ENCODE measurements around the gene MAT2A. TPM values are rescaled to one million over a fixed set of nuclear protein-coding genes. Genes with fewer than 3 reads are reported as not detected.
A peak's percentile ranks its signal among the peaks of the same experiment; 100 is the strongest.

Gene MAT2A
- polyA plus RNA-seq, 1 donor (not counting 4 experiments of a cell fraction or from before 2014, with no cell fraction given), result 353 TPM

GRCh38 chr2:85545780-85546240, 6.8 kb downstream of the MAT2A start:
- no peak overlapping the region for H3K9ac ChIP-seq (ENCODE audit: control insufficient read depth, extremely low read depth, insufficient read depth, low read length)
- no peak overlapping the region for H3K27ac ChIP-seq (ENCODE audit: control insufficient read depth, insufficient read depth, low read length)
- FAIRE-seq, result no peak
- peaks cover 35% of the 10 kb centered on the region for H4K20me1 ChIP-seq (ENCODE audit: control insufficient read depth, extremely low read depth, insufficient read depth, low read length)
- no peak overlapping the region for H3K4me2 ChIP-seq (ENCODE audit: control insufficient read depth, extremely low read depth, insufficient read depth, low read depth, low read length)
- H3K27me3 ChIP-seq (ENCODE audit: control insufficient read depth, extremely low read depth, insufficient read depth, low read length), result no peaks in the 10 kb centered on the region
- H3K9me3 ChIP-seq (ENCODE audit: control insufficient read depth, low read depth, low read length), result no peaks in the 10 kb centered on the region
- H3K4me3 ChIP-seq (ENCODE audit: control insufficient read depth in 2 of 3, extremely low read depth in 1 of 3, insufficient read depth in 2 of 3, low read depth in 1 of 3, low read length in 3 of 3), result no peak overlapping the region
- peaks cover 22% of the 10 kb centered on the region for H3K79me2 ChIP-seq (ENCODE audit: control insufficient read depth, insufficient read depth, low read length)
- no peak for TF ChIP-seq CTCF (optimal IDR thresholded peaks at IDR 0.05 in 1 of 3, IDR thresholded peaks at IDR 0.05 in 1 of 3, conservative IDR thresholded peaks at IDR 0.05 in 1 of 3; ENCODE audit: extremely low read depth in 1 of 3, insufficient read depth in 2 of 3, low read length in 3 of 3)
- no peak for TF ChIP-seq EZH2 (IDR thresholded peaks at IDR 0.05; ENCODE audit: low read length)
- no peak overlapping the region for H2AFZ ChIP-seq (ENCODE audit: control insufficient read depth, low read length)
- no peak for DNase-seq (ENCODE audit: low read depth, low spot score)
- H3K9me1 ChIP-seq (ENCODE audit: control insufficient read depth, extremely low read depth, insufficient read depth, low read length), result peaks cover 2% of the 10 kb centered on the region
- peaks cover 48% of the 10 kb centered on the region for H3K4me1 ChIP-seq (ENCODE audit: control insufficient read depth, extremely low read depth, insufficient read depth, low read length)
- dilution Hi-C loops (cut with MboI; ENCODE audit: extremely low pct_ligation_motif_present, low sequenced_read_pairs), result no loop called here
- peaks cover 17 to 43% of the 10 kb centered on the region in 2 experiments for H3K36me3 ChIP-seq (ENCODE audit: control insufficient read depth in 2 of 2, extremely low read depth in 1 of 2, insufficient read depth in 2 of 2, low read length in 2 of 2)

GRCh38 chr2:85547089-85547858, 8.3 kb downstream of the MAT2A start:
- Histone ChIP-seq H3K79me2 (ENCODE audit: control insufficient read depth, insufficient read depth, low read length) (peaks cover 8% of the 10 kb centered on the region), H3K27ac (ENCODE audit: control insufficient read depth, insufficient read depth, low read length) (peak overlapping the region; percentile 50), H3K27me3 (ENCODE audit: control insufficient read depth, extremely low read depth, insufficient read depth, low read length) (no peaks in the 10 kb centered on the region), H3K4me1 (ENCODE audit: control insufficient read depth, extremely low read depth, insufficient read depth, low read length) (peaks cover 34% of the 10 kb centered on the region), H3K4me2 (ENCODE audit: control insufficient read depth, extremely low read depth, insufficient read depth, low read depth, low read length) (no peak overlapping the region), H4K20me1 (ENCODE audit: control insufficient read depth, extremely low read depth, insufficient read depth, low read length) (peaks cover 21% of the 10 kb centered on the region), H3K4me3 (ENCODE audit: control insufficient read depth in 2 of 3, extremely low read depth in 1 of 3, insufficient read depth in 2 of 3, low read depth in 1 of 3, low read length in 3 of 3) (no peak overlapping the region), H3K9me1 (ENCODE audit: control insufficient read depth, extremely low read depth, insufficient read depth, low read length) (peaks cover 2% of the 10 kb centered on the region), H3K36me3 (ENCODE audit: control insufficient read depth in 2 of 2, extremely low read depth in 1 of 2, insufficient read depth in 2 of 2, low read length in 2 of 2) (peaks cover 22 to 43% of the 10 kb centered on the region in 2 experiments), H3K9ac (ENCODE audit: control insufficient read depth, extremely low read depth, insufficient read depth, low read length) (no peak overlapping the region), H3K9me3 (ENCODE audit: control insufficient read depth, low read depth, low read length) (no peaks in the 10 kb centered on the region), H2AFZ (ENCODE audit: control insufficient read depth, low read length) (no peak overlapping the region)
- dilution Hi-C loops (cut with MboI; ENCODE audit: extremely low pct_ligation_motif_present, low sequenced_read_pairs), result no loop called here
- no peak for TF ChIP-seq EZH2 (IDR thresholded peaks at IDR 0.05; ENCODE audit: low read length)
- no peak for TF ChIP-seq CTCF (optimal IDR thresholded peaks at IDR 0.05 in 1 of 3, IDR thresholded peaks at IDR 0.05 in 1 of 3, conservative IDR thresholded peaks at IDR 0.05 in 1 of 3; ENCODE audit: extremely low read depth in 1 of 3, insufficient read depth in 2 of 3, low read length in 3 of 3)
- DNase-seq (ENCODE audit: low read depth, low spot score) (no peak), FAIRE-seq (no peak)
